Trophoblast cell (in vitro differentiated cells and primary cell): ENCODE results near the gene IFI27.

ENCODE experiments used
- DNase-seq, 2 donors: peaks; one replicate each; pipeline ENCODE4 v3.0.0-alpha.2; 2016
- H2AFZ ChIP-seq: 2 replicates; pipeline ENCODE4 v1.6.1; 2013; ENCODE audit warnings: low read length, moderate library complexity, mild to moderate bottlenecking; ENCODE audit not compliant: insufficient read depth, poor library complexity
- H2AK5ac ChIP-seq: 2 replicates; pipeline ENCODE4 v1.6.1; 2013; ENCODE audit warnings: mild to moderate bottlenecking, low read length
- H2BK120ac ChIP-seq: 2 replicates; pipeline ENCODE4 v1.6.1; 2013; ENCODE audit warnings: low read length, mild to moderate bottlenecking, moderate library complexity; ENCODE audit not compliant: insufficient read depth, poor library complexity
- H2BK12ac ChIP-seq: 2 replicates; pipeline ENCODE4 v1.6.1; 2013; ENCODE audit warnings: mild to moderate bottlenecking, low read length, moderate library complexity
- H2BK5ac ChIP-seq: 2 replicates; pipeline ENCODE4 v1.6.1; 2013; ENCODE audit warnings: low read length, low read depth, moderate library complexity, mild to moderate bottlenecking; ENCODE audit not compliant: poor library complexity
- H3K14ac ChIP-seq: 2 replicates; pipeline ENCODE4 v1.6.1; 2013; ENCODE audit warnings: mild to moderate bottlenecking, low read length
- H3K18ac ChIP-seq: 2 replicates; pipeline ENCODE4 v1.6.1; 2013; ENCODE audit warnings: mild to moderate bottlenecking, low read length
- H3K23ac ChIP-seq: 2 replicates; pipeline ENCODE4 v1.6.1; 2013; ENCODE audit warnings: low read length
- H3K27ac ChIP-seq: 2 replicates; pipeline ENCODE4 v1.5.1; 2013; ENCODE audit warnings: low read depth, mild to moderate bottlenecking, inconsistent platforms, low read length, moderate library complexity
- H3K27me3 ChIP-seq: 2 replicates; pipeline ENCODE4 v1.6.1; 2013; ENCODE audit warnings: inconsistent platforms, mild to moderate bottlenecking, low read length, moderate library complexity; ENCODE audit not compliant: insufficient read depth
- H3K36me3 ChIP-seq, 2 experiments: 1 replicate in 1 of 2; 2 replicates in 1 of 2; pipeline ENCODE4 v1.6.1; 2013; ENCODE audit warnings: low read length in 2 of 2, mild to moderate bottlenecking in 2 of 2, moderate library complexity in 1 of 2; ENCODE audit not compliant: insufficient read depth in 2 of 2, control insufficient read depth in 1 of 2
- H3K4ac ChIP-seq: 2 replicates; pipeline ENCODE4 v1.6.1; 2013; ENCODE audit warnings: low read depth, mild to moderate bottlenecking, low read length, moderate library complexity
- H3K4me1 ChIP-seq, 2 experiments: 1 replicate in 1 of 2; 2 replicates in 1 of 2; pipeline ENCODE4 v1.6.1; 2013; ENCODE audit warnings: low read length in 2 of 2, mild to moderate bottlenecking in 2 of 2, moderate library complexity in 1 of 2; ENCODE audit not compliant: insufficient read depth in 2 of 2, control insufficient read depth in 1 of 2
- H3K4me2 ChIP-seq: 2 replicates; pipeline ENCODE4 v1.6.1; 2013; ENCODE audit warnings: inconsistent platforms, mild to moderate bottlenecking, low read length, moderate library complexity
- H3K4me3 ChIP-seq: 2 replicates; pipeline ENCODE4 v1.5.1; 2013; ENCODE audit warnings: mild to moderate bottlenecking, low read depth, low read length, inconsistent platforms
- H3K79me1 ChIP-seq: one replicate; pipeline ENCODE4 v1.6.1; 2013; ENCODE audit warnings: low read length
- H3K79me2 ChIP-seq: 2 replicates; pipeline ENCODE4 v1.6.1; 2013; ENCODE audit warnings: low read length, mild to moderate bottlenecking; ENCODE audit not compliant: control insufficient read depth, insufficient read depth, poor library complexity
- H3K9ac ChIP-seq: 2 replicates; pipeline ENCODE4 v1.6.1; 2013; ENCODE audit warnings: mild to moderate bottlenecking, low read length
- H3K9me3 ChIP-seq: 2 replicates; pipeline ENCODE4 v1.6.1; 2013; ENCODE audit warnings: low read depth, mild to moderate bottlenecking, control low read depth, inconsistent platforms, low read length; ENCODE audit not compliant: insufficient read depth
- H4K12ac ChIP-seq: 2 replicates; pipeline ENCODE4 v1.6.1; 2013; ENCODE audit warnings: low read depth, mild to moderate bottlenecking, low read length, moderate library complexity
- H4K8ac ChIP-seq: 2 replicates; pipeline ENCODE4 v1.6.1; 2013; ENCODE audit warnings: low read depth, mild to moderate bottlenecking, low read length, moderate library complexity
- H4K91ac ChIP-seq: one replicate; pipeline ENCODE4 v1.6.1; 2013; ENCODE audit warnings: low read depth, mild to moderate bottlenecking, low read length, moderate library complexity
- WGBS: extraction: QIAGEN DNeasy Blood & Tissue Kit; methylation state at CpG from one replicate; pipeline ENCODE4 v1.1.7; 2013; ENCODE audit warnings: missing lambda C conversion rate; ENCODE audit not compliant: insufficient read length, insufficient coverage; ENCODE audit errors: extremely low coverage; 5-methylcytosine and 5-hydroxymethylcytosine counted together

Gene IFI27

GRCh38 chr14:94088516-94088915 is 22.0 kb upstream of the IFI27 start:
- no CpG with 5 or more reads among the region's 5 CpGs for WGBS
- Histone ChIP-seq H2BK120ac (no peak overlapping the region), H3K27ac (no peak overlapping the region), H4K8ac (no peak overlapping the region), H4K91ac (no peak overlapping the region), H3K18ac (no peak overlapping the region), H3K23ac (no peak overlapping the region), H3K4me1 (no peaks in the 10 kb centered on the region), H3K79me2 (no peaks in the 10 kb centered on the region), H4K12ac (no peak overlapping the region), H2AFZ (no peak overlapping the region), H3K14ac (no peak overlapping the region), H3K4me3 (no peak overlapping the region), H3K9me3 (no peaks in the 10 kb centered on the region), H3K4ac (no peak overlapping the region), H3K4me2 (no peak overlapping the region), H3K9ac (no peak overlapping the region), H3K36me3 (no peaks in the 10 kb centered on the region), H2BK12ac (no peak overlapping the region), H2AK5ac (no peak overlapping the region), H3K27me3 (no peaks in the 10 kb centered on the region), H2BK5ac (no peak overlapping the region), H3K79me1 (no peaks in the 10 kb centered on the region)
- peak; percentile 9 to 60 for DNase-seq

GRCh38 chr14:94089479-94089878 is 21.1 kb upstream of the IFI27 start:
- Histone ChIP-seq H4K8ac (no peak overlapping the region), H3K4ac (no peak overlapping the region), H3K79me1 (no peaks in the 10 kb centered on the region), H3K36me3 (no peaks in the 10 kb centered on the region), H3K18ac (no peak overlapping the region), H2BK12ac (no peak overlapping the region), H3K14ac (no peak overlapping the region), H4K12ac (no peak overlapping the region), H3K4me3 (no peak overlapping the region), H3K79me2 (no peaks in the 10 kb centered on the region), H2AFZ (no peak overlapping the region), H4K91ac (no peak overlapping the region), H3K23ac (no peak overlapping the region), H2BK120ac (no peak overlapping the region), H2AK5ac (no peak overlapping the region), H3K9ac (no peak overlapping the region), H3K27ac (no peak overlapping the region), H3K4me1 (no peaks in the 10 kb centered on the region), H3K27me3 (no peaks in the 10 kb centered on the region), H3K4me2 (no peak overlapping the region), H3K9me3 (no peaks in the 10 kb centered on the region), H2BK5ac (no peak overlapping the region)
- WGBS = no CpG with 5 or more reads among the region's 4 CpGs
- peak; percentile 45 to 73 for DNase-seq

GRCh38 chr14:94093418-94093817 is 17.1 kb upstream of the IFI27 start:
- Histone ChIP-seq H3K9ac (no peak overlapping the region), H3K23ac (no peak overlapping the region), H3K4me1 (no peaks in the 10 kb centered on the region), H3K14ac (no peak overlapping the region), H4K8ac (no peak overlapping the region), H3K27me3 (no peaks in the 10 kb centered on the region), H2BK12ac (no peak overlapping the region), H3K4me3 (no peak overlapping the region), H3K79me1 (no peaks in the 10 kb centered on the region), H4K91ac (no peak overlapping the region), H3K4me2 (no peak overlapping the region), H2BK120ac (no peak overlapping the region), H3K27ac (no peak overlapping the region), H3K9me3 (no peaks in the 10 kb centered on the region), H3K18ac (no peak overlapping the region), H3K4ac (no peak overlapping the region), H3K79me2 (no peaks in the 10 kb centered on the region), H2AFZ (no peak overlapping the region), H2AK5ac (no peak overlapping the region), H4K12ac (no peak overlapping the region), H3K36me3 (peaks cover 4 to 12% of the 10 kb centered on the region in 2 experiments), H2BK5ac (no peak overlapping the region)
- WGBS = no CpG with 5 or more reads among the region's 2 CpGs
- no peak for DNase-seq

GRCh38 chr14:94097091-94097490 is 13.4 kb upstream of the IFI27 start:
- whole genome bisulfite sequencing = no CpG with 5 or more reads among the region's 4 CpGs
- no peak overlapping the region for H3K9ac ChIP-seq
- H4K12ac ChIP-seq = no peak overlapping the region

More at GRCh38 chr14:94097091-94097490, 13.4 kb upstream of the IFI27 start:
- H3K36me3 ChIP-seq = peaks cover 8 to 18% of the 10 kb centered on the region in 2 experiments
- no peak overlapping the region for H3K23ac ChIP-seq
- no peak overlapping the region for H3K14ac ChIP-seq
- H2AFZ ChIP-seq = no peak overlapping the region
- no peak overlapping the region for H3K4ac ChIP-seq
- H3K4me2 ChIP-seq = no peak overlapping the region
- no peaks in the 10 kb centered on the region for H3K27me3 ChIP-seq
- peaks cover 2 to 6% of the 10 kb centered on the region in 2 experiments for H3K4me1 ChIP-seq
- H3K79me2 ChIP-seq = no peaks in the 10 kb centered on the region
- no peak overlapping the region for H4K91ac ChIP-seq
- no peaks in the 10 kb centered on the region for H3K9me3 ChIP-seq
- H2BK120ac ChIP-seq = no peak overlapping the region
- H3K4me3 ChIP-seq = no peak overlapping the region
- no peak overlapping the region for H3K27ac ChIP-seq
- H4K8ac ChIP-seq = no peak overlapping the region
- no peak overlapping the region for H2BK5ac ChIP-seq
- no peak overlapping the region for H2BK12ac ChIP-seq
- DNase-seq = no peak
- H2AK5ac ChIP-seq = no peak overlapping the region
- H3K18ac ChIP-seq = no peak overlapping the region
- H3K79me1 ChIP-seq = no peaks in the 10 kb centered on the region
